Measurements from ENCODE around the gene RPL27A.

RPL27A gene

DNA sequence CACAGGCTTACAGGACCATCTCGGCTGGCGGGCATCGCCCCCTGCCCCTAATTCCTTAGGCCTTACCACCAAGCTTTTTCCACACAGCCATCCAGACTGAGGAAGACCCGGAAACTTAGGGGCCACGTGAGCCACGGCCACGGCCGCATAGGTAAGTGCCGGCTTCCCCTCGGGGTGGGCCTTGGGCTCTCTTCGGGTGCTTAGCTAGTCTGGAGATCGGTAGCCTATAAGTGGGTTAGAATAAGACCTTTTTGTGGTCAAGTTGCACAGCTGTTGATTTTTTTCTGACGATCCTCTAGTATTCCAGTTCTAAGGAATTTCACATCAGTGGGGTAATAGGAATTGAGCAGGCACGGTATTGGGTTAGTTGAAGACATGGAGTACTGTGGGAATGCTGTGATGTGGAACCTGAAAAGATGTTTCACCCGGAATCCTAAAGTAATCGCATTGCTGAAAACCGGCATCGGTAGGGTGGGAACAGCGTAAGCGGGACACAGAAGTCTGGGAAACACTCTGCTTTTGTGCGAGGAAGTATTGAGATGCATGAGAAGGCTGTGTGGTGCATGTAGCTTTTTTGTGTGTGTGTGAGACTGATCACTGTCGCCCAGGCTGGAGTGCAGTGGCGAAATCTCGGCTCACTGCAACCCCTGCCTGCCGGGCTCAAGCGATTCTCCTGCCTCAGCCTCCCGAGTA lies 669 bp downstream of the RPL27A start:
- ChIA-PET CTCF (interaction anchor here (0.5 to 1.7 kb wide), 3 partner anchors 11 to 490 kb away, joined by 3 to 4 read pairs (median 3); no protein-coding TSS in a partner anchor), POLR2A (ENCODE audit: low non-redundant PET) (interaction anchor here (0.6 to 1.8 kb wide), 3 partner anchors 12 to 85 kb away, joined by 3 to 5 read pairs (median 3); no protein-coding TSS in a partner anchor)
- DNase-seq (ENCODE audit: low spot score): no peak
- TF ChIP-seq, protein P1, sequence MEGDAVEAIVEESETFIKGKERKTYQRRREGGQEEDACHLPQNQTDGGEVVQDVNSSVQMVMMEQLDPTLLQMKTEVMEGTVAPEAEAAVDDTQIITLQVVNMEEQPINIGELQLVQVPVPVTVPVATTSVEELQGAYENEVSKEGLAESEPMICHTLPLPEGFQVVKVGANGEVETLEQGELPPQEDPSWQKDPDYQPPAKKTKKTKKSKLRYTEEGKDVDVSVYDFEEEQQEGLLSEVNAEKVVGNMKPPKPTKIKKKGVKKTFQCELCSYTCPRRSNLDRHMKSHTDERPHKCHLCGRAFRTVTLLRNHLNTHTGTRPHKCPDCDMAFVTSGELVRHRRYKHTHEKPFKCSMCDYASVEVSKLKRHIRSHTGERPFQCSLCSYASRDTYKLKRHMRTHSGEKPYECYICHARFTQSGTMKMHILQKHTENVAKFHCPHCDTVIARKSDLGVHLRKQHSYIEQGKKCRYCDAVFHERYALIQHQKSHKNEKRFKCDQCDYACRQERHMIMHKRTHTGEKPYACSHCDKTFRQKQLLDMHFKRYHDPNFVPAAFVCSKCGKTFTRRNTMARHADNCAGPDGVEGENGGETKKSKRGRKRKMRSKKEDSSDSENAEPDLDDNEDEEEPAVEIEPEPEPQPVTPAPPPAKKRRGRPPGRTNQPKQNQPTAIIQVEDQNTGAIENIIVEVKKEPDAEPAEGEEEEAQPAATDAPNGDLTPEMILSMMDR (conservative IDR thresholded peaks at IDR 0.05; ENCODE audit: low read depth): no peak
- peak overlapping the region; percentile 90 for H3K27ac ChIP-seq

DNA sequence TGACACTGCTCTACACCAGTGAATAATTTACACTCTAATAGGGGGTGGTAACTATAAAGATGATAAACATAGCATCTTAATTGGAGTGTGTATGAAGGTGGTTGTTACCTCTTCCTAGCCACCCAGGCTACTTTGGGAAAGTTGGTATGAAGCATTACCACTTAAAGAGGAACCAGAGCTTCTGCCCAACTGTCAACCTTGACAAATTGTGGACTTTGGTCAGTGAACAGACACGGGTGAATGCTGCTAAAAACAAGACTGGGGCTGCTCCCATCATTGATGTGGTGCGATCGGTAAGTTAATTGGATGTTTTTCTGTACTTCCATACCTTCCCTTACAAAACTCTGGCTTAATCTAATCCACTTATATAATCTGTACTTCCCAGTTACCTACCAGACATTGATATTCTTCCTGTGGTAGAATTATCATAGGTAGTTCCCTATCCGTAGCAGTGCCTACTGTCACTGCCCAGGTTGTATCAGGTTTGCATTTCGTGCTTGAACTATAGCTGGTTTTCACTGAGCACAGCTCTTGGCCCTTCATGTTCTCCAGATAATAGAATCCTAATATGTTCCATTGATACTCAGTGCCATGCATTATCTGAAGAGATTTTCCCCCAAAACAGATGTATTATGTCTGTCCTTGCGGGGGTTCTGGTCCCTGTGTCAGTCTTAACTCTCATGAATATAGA lies 2.2 kb downstream of the RPL27A start:
- POLR2A ChIA-PET (ENCODE audit: low non-redundant PET): no interaction called here
- DNase-seq (ENCODE audit: low spot score): no peak
- H3K27ac ChIP-seq: peak overlapping the region; percentile 54; the same call in 1 of the 2 replicates
- CTCF ChIA-PET: no interaction called here
- TF ChIP-seq, protein P1 (conservative IDR thresholded peaks at IDR 0.05; ENCODE audit: low read depth): no peak

DNA sequence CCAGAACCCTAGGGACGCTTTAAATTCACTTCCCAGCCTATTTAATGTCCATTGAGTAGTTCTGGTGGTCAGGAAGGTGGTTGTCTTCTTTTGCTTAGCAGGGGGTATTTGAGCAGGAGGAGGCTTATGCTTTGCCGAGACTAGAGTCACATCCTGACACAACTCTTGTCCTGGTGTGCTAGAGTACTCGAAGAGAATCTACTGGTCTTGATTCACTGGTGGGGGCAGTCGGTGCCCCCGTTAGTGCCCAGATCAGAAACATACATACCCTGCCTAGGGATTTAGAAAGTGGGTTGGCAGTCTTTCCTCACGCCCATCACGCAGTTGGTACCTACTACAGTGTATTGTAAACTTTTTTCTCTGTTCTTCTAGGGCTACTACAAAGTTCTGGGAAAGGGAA lies 2.7 kb downstream of the RPL27A start:
- H3K27ac ChIP-seq: peak overlapping the region; percentile 54; the same call in 1 of the 2 replicates
- no peak for DNase-seq (ENCODE audit: low spot score)
- ChIA-PET CTCF (interaction anchor here (0.7 kb wide), 1 partner anchor 183 kb away, joined by 8 read pairs; no protein-coding TSS in a partner anchor), POLR2A (ENCODE audit: low non-redundant PET) (no interaction called here)
- TF ChIP-seq, protein P1 (conservative IDR thresholded peaks at IDR 0.05; ENCODE audit: low read depth): no peak

DNA sequence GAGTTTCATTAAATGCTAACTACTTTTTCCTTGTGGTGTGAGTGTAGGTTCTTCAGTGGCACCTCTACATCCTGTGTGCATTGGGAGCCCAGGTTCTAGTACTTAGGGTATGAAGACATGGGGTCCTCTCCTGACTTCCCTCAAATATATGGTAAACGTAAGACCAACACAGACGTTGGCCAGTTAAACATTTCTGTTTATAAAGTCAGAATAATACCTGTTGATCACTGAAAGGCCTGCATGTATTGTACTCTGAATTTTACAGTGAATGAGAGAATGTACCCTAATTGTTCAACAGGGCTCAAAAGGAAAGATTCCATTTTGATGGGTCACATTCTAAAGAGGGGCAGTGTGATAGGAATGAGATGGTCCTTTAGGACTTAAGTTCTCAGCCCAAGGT lies 3.2 kb downstream of the RPL27A start:
- TF ChIP-seq, protein P1 (conservative IDR thresholded peaks at IDR 0.05; ENCODE audit: low read depth): no peak
- H3K27ac ChIP-seq: peak overlapping the region; percentile 62
- ChIA-PET POLR2A (ENCODE audit: low non-redundant PET) (interaction anchor here (0.6 kb wide), 1 partner anchor 12 kb away, joined by 3 read pairs; no protein-coding TSS in a partner anchor), CTCF (interaction anchor here (0.7 kb wide), 1 partner anchor 182 kb away, joined by 8 read pairs; no protein-coding TSS in a partner anchor)
- DNase-seq (ENCODE audit: low spot score): no peak

DNA sequence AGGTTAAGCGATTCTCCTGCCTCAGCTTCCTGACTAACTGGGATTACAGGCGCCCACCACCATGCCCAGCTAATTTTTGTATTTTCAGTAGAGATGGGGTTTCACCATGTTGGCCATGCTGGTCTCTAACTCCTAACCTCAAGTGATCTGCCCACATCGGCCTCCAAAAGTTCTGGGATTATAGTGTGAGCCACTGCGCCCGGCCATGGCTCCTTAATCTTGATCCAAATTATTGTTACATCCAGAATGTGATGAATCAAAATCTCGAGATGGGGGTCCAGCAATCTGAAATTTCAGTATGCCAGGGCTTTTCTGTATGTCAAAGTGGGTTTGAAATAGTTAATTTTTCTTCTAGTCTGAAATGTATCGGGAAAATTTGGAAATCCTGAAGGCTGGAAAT lies 3.7 kb downstream of the RPL27A start:
- H3K27ac ChIP-seq: peak overlapping the region; percentile 62
- POLR2A ChIA-PET (ENCODE audit: low non-redundant PET): interaction anchor here (0.6 to 1.1 kb wide), 2 partner anchors 11 to 12 kb away, joined by 3 to 4 read pairs; no protein-coding TSS in a partner anchor
- CTCF ChIA-PET: no interaction called here
- TF ChIP-seq, protein P1 (conservative IDR thresholded peaks at IDR 0.05; ENCODE audit: low read depth): no peak
- DNase-seq (ENCODE audit: low spot score): no peak
